H54 (cell line): ENCODE data around the gene S100A5.
"Not testable (repeated sequence)": the region's sequence is repeated elsewhere in the genome, so short reads cannot be mapped to it uniquely, and the experiment has no call there.

Experiments
- DNase-seq: peaks from one replicate; pipeline ENCODE4 v3.0.0; 2011; ENCODE audit warnings: low spot score, mixed read lengths; ENCODE audit not compliant: insufficient read length
- FAIRE-seq: peaks from 3 replicates; lab custom pipeline; 2011; peaks lifted over from hg19 to GRCh38; lab: Jason Lieb, UNC
- POLR2A ChIP-seq: IDR thresholded peaks from 2 replicates; pipeline ENCODE4 v1.6.1; 2011; ENCODE audit warnings: low read depth, mild to moderate bottlenecking, low read length

S100A5 gene

DNA sequence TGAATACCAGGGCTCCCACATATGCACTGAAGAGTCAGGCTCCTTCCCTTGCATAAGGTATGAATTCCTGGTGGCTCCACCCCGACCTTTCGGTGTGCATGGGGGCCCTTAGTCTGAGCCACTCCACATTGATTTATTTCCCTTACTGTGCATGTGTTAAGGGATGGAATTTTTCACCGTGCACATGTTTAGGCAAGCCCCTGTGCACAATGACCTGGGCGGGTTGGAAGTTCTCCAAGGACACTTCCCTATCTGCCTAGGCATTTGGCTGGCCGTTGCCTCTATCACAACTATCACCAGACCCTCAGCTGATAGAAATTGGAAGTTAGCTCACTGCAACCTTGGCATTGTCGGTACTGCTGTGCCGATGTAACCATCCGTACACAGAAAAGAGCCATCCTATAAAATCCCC is 14.6 kb downstream of the S100A5 start:
- no peak for DNase-seq
- no peak for FAIRE-seq
- TF ChIP-seq POLR2A: no peak

DNA sequence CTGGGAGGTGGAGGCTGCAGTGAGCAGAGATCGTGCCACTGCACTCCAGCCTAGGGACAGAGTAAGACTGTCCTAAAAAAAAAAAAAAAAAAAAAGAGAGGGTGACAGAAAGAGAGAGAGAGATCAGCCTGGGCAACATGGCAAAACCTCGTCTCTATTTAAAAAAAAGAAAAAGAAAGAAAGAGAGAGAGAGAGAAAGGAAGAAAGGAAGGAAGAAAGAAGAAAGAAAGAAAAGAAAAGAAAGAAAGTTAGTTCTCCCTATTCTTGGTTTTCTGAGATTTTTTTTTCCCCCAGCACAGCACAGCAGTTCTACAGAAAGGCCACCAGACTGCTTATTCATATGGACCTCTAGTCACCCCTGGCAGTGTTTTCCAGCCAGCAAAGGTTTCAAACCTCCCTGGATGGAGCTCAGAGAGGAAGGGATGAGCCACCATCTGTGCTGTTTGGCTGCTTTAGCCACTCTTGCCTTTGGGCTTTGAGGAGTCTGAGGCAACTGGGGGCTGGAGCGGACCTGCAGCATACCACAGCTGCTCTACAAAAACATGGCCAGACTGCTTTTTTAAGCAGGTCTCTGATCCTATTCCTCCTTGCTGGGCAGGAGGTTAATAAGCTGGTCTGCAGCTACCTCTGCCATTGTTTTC is 15.5 kb downstream of the S100A5 start:
- TF ChIP-seq POLR2A: no peak
- FAIRE-seq (no peak), DNase-seq (no peak)

DNA sequence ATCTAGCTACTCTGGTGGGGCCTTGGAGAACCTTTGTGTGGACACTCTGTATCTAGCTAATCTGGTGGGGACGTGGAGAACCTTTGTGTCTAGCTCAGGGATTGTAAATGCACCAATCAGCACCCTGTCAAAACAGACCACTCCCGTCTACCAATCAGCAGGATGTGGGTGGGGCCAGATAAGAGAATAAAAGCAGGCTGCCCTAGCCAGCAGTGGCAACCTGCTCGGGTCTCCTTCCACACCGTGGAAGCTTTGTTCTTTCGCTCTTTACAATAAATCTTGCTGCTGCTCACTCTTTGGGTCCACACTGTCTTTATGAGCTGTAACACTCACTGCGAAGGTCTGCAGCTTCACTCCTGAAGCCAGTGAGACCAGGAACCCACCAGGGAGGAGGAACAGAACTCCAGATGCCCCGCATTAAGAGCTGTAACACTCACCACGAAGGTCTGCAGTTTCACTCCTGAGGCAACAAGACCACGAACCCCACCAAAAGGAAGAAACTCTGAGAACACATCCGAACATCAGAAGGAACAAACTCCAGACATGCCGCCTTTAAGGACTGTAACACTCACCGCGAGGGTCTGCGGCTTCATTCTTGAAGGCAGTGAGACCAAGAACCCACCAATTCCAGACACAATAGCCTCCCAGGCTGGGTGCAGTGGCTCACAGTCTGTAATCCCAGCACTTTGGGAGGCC is 18.2 kb downstream of the S100A5 start:
- FAIRE-seq, DNase-seq: not testable (repeated sequence)

DNA sequence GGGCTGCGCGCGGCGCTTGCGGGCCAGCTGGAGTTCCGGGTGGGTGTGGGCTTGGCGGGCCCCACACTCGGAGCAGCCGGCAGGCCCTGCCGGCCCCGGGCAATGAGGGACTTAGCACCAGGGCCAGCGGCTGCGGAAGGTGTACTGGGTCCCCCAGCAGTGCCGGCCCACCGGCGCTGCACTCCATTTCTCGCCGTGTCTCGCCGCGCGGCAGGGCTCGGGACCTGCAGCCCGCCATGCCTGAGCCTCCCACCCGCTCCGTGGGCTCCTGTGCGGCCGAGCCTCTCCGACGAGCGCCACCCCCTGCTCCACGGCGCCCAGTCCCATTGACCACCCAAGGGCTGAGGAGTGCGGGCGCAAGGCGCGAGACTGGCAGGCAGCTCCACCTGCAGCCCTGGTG is 18.9 kb downstream of the S100A5 start:
- FAIRE-seq, DNase-seq: not testable (repeated sequence)

DNA sequence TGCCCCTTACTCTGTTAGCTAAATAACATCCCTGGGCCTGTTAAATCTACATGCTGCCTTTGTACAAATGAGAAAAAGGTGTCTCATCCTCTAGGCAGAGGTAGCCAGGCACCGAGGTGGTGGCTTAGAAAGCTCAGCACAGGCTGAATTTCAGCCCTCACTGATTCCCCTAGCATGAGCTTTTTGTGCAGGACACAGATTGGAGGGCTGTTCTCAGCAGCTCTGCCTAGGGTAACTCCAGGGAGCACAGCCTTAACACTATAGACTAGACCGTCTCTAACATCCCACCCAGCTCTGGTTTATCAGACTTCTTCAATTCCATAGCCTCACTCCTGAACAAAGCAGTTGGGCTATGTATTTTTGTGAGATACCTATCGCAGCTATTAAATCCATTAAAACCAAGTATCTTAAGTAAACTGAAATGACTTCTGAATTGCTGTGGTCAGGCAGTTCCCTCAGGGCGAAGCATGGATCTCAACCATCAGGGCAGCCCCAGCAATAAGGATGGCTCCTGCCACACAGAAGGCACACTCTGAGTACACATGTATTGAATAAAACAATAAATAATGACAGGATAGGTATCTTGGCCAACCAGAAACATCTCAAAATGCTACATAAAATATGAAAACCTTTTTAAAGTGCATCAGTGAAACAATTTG is 19.8 kb downstream of the S100A5 start:
- FAIRE-seq (no peak), DNase-seq (no peak)
- no peak for TF ChIP-seq POLR2A

DNA sequence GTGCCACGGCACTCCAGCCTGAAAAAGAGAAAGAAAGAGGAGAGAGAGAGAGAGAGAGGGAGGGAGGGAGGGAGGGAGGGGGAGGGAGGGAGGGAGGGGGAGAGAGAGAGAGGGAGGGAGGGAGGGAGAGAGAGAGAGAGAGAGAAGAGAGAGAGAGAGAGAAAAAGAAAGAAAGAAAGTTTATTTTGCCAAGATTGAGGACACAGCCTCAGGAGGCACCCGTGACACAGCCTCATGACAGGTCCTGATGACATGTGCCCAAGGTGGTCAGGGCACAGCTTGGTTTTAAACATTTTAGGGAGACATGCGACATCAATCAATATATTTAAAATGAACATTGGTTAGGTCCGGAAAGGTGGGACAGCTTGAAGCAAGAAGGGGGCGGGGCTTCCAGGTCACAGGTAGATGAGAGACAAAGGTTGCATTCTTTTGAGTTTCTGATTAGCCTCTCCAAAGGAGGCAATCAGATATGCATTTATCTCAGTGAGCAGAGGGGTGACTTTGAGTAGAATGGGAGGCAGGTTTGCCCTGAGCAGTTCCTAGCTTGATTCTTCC is 20.5 kb downstream of the S100A5 start:
- not testable (repeated sequence) for DNase-seq, FAIRE-seq

DNA sequence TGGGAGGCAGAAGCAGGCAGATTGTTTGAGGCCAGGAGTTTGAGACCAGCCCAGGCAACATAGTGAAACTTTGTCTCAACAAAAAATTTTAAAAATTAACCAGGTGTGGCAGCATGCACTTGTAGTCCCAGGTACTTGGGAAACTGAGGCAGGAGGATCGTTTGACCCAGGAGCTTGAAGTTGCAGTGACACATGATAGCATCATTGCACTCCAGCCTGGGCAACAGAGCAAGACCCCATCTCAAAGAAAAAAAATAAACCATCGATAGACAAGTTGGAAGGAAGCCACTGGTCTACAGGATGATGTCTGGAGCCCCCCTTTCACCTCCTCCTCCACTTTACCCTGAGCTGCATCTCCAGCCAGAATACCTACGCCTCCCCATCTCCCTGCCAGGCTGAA is 21.5 kb downstream of the S100A5 start:
- FAIRE-seq: no peak
- no peak for TF ChIP-seq POLR2A
- DNase-seq: no peak

DNA sequence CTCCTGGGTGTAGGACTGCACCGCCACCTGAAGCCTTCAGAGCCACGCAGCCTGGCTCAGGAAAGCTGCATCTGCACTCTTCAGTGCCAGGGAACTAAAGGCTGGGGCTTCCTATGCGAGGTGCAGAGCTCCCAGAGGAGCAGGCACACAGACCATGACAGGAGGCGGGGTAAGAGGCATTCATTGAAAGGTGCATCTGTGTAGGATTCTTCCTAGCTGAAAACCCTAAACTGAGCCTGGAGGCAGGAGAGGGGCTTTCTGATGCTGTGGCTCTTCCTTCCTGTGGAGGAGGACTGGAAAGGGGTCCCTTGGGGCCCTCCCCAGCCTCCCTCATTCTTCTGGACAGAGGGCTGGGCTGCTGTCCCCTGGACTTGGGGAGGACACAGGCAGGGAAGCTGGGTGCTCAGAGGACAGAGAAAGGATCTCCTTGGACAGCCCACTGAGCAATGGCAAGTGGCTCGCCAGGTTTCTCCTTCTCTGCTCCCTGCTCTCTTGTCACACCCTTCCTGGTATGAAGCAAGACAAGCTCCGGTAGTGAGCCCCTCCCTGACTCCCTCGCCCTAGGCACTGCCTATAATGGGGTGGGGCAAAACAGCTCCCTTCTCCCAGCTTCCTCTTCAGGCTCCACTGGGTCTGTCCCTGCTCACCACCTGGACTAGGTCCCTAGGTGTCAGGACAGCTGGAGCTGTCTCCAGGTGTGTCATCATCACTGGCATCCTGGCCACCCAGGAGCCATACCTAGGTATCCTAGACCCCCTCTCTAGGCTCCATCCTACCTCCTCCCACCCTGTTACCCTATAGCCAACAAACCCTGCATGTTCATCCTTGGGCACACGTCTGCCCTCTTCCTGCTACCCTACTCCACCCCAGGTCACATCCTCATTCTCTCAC is 25.0 kb downstream of the S100A5 start:
- DNase-seq (no peak), FAIRE-seq (no peak)
- TF ChIP-seq POLR2A: no peak

DNA sequence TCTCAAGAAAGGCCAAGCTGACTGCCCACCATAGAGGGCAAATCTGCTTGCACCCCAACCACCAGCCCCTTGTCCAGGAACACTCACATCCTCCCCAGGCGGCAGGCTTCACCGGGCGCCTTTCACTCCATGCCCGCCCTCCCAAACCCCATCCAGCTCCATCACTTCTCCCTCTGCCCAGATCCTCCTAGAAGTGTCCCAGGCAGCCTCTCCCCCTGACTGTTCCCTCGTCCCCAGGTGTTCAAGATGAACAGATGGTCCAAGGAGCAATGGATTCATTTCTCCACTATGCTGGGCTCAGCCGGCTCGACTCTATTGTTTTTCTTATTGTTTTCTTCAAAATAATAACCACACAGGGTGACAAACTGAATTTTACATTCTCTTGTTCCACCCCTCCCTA is 27.1 kb downstream of the S100A5 start:
- FAIRE-seq (no peak), DNase-seq (no peak)
- no peak for TF ChIP-seq POLR2A

DNA sequence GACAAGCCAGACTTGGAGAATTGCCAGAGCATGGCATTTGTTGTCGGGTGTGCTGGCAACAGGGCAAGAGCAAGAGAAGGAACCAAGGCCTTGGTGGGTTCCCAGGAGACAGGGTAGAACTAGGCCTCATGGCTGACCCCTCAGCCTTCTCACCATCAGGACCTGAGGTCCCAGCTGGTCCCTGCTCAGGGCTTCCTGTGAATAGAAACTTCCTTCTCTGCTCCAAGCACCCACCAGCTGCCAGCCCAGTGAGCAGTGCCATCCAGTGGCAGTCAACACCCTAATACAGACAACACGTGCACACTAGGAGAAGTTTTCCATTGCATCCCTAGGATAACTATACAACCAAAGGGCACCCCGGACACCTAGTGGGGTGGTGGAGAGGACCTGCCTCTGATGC is 27.7 kb downstream of the S100A5 start:
- no peak for TF ChIP-seq POLR2A
- FAIRE-seq (no peak), DNase-seq (no peak)

DNA sequence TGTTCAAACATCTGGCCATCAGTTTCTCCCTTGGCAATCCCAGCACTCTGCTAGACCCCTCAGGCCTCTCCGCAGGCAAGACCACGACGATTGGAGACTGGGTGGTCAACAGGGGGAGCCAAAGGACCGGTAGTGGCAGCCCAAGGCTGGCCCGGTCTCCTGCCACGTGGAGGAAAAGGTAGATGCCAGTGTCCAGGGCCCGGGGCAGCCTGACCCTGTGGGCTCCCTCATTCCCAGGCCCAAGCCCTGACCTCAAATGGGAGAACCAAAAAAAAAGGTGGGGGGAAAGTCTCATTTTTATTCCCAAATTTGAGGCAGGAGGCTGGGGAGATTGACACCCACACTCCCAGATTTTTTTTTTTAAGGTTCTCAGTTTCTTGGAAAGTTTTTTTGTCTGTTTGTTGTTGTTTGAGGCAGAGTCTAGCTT is 29.7 kb downstream of the S100A5 start:
- no peak for FAIRE-seq
- no peak for DNase-seq
- TF ChIP-seq POLR2A: no peak

DNA sequence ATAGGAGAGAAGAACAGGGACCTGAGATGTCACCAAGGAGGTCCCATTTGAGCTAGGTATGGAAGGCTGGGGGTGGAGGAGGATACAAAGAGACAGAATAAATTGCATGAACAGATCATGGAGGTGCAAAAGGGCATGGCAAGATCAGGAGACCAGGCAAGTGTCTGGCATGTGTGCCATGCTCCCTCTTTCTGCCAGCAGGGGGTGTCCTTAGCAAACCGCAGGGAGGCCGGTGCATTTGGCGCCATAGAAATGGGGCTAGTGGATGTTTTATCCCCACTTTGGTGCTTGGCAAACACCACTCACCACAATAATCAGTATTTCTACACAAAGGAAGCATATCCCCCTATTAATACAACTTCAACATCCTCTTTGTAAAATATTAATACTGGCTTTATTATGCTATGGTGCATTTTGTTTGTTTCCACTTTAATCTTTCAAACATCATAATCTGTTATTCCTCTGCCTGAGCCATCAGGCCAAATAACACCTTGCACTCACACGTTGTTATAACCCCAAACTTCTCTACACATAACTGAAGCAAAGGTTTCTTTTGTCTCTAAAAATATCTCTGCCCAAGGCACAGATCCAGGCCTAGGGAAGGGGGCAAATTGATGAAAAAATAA is 30.9 kb downstream of the S100A5 start:
- no peak for TF ChIP-seq POLR2A
- FAIRE-seq: no peak
- no peak for DNase-seq

DNA sequence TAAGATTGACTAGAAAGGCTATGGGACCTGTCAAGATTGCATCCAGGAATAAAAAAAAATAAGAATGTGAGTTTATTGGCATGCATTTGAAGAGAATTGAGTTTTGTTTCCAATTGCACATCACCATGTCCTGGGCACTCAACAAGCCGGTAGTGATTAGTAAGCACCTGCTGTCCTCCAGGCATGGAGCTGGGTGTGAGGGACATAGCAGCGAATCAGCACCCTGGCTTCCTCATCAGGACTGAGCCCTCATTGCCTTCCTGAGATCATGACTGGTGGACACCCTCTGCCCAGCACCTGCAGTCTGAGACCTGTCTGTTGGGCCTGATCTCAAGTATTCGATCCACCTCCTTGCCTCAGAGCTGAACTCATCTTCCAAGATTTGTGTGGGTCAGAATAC is 31.7 kb downstream of the S100A5 start:
- no peak for TF ChIP-seq POLR2A
- FAIRE-seq (no peak), DNase-seq (no peak)
